ENCODE results near the gene INPP5D. TPM values are rescaled to one million over a fixed set of nuclear protein-coding genes. Genes with fewer than 3 reads are reported as not detected.

Gene INPP5D
- total and polyA plus RNA-seq, 2 of the 13 experiments (the other 11 are each of a cell fraction or from before 2014, with no cell fraction given) = 16.7 to 18.0 TPM

DNA sequence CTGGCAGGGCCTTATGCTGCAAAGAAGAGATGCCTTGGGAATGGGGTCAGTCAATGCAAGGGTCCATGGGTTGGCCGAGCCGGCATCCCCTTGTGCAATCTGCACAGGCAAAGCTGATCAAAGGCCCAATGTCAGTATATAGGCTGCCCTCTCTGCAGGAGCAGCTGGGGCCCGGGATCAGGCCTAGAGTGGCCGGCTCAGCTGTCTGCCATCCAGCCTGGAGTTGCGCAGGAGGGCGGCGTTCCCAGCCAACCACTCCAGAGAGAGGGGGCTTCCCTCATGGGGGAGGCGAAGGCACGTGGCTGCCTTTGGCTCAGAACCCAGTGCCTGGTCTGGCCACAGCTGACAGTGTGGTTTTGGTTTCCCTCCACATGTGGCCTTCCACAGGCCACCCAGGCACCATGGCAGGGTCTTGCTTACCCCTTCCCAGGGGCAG is 3.9 kb downstream of the INPP5D start (continued):
- TF ChIP-seq KMT2B (CRISPR knock-in tag; IDR thresholded peaks at IDR 0.05) (no peak), SMAD1 (CRISPR knock-in tag; IDR thresholded peaks at IDR 0.05; ENCODE audit: borderline replicate concordance, low read depth) (no peak), NCOA2 (CRISPR knock-in tag; IDR thresholded peaks at IDR 0.05) (no peak), MTA1 (CRISPR knock-in tag; IDR thresholded peaks at IDR 0.05; ENCODE audit: borderline replicate concordance) (0 out of 2 replicates have a peak, but pooled peaks have one; percentile 16), SCMH1 (CRISPR knock-in tag; IDR thresholded peaks at IDR 0.05; ENCODE audit: borderline replicate concordance) (no peak), GABPB1 (CRISPR knock-in tag; IDR thresholded peaks at IDR 0.05) (peak; percentile 17; the same call in 1 of the 2 replicates), ZNF350 (CRISPR knock-in tag; IDR thresholded peaks at IDR 0.05; ENCODE audit: borderline replicate concordance, low read depth) (no peak), ZNF333 (CRISPR knock-in tag; IDR thresholded peaks at IDR 0.05; ENCODE audit: borderline replicate concordance) (no peak), PPARG (CRISPR knock-in tag; conservative IDR thresholded peaks at IDR 0.05) (no peak)
- TF ChIP-seq, protein P1, sequence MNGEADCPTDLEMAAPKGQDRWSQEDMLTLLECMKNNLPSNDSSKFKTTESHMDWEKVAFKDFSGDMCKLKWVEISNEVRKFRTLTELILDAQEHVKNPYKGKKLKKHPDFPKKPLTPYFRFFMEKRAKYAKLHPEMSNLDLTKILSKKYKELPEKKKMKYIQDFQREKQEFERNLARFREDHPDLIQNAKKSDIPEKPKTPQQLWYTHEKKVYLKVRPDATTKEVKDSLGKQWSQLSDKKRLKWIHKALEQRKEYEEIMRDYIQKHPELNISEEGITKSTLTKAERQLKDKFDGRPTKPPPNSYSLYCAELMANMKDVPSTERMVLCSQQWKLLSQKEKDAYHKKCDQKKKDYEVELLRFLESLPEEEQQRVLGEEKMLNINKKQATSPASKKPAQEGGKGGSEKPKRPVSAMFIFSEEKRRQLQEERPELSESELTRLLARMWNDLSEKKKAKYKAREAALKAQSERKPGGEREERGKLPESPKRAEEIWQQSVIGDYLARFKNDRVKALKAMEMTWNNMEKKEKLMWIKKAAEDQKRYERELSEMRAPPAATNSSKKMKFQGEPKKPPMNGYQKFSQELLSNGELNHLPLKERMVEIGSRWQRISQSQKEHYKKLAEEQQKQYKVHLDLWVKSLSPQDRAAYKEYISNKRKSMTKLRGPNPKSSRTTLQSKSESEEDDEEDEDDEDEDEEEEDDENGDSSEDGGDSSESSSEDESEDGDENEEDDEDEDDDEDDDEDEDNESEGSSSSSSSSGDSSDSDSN (CRISPR knock-in tag; IDR thresholded peaks at IDR 0.05) = no peak
- TF ChIP-seq, protein P2, sequence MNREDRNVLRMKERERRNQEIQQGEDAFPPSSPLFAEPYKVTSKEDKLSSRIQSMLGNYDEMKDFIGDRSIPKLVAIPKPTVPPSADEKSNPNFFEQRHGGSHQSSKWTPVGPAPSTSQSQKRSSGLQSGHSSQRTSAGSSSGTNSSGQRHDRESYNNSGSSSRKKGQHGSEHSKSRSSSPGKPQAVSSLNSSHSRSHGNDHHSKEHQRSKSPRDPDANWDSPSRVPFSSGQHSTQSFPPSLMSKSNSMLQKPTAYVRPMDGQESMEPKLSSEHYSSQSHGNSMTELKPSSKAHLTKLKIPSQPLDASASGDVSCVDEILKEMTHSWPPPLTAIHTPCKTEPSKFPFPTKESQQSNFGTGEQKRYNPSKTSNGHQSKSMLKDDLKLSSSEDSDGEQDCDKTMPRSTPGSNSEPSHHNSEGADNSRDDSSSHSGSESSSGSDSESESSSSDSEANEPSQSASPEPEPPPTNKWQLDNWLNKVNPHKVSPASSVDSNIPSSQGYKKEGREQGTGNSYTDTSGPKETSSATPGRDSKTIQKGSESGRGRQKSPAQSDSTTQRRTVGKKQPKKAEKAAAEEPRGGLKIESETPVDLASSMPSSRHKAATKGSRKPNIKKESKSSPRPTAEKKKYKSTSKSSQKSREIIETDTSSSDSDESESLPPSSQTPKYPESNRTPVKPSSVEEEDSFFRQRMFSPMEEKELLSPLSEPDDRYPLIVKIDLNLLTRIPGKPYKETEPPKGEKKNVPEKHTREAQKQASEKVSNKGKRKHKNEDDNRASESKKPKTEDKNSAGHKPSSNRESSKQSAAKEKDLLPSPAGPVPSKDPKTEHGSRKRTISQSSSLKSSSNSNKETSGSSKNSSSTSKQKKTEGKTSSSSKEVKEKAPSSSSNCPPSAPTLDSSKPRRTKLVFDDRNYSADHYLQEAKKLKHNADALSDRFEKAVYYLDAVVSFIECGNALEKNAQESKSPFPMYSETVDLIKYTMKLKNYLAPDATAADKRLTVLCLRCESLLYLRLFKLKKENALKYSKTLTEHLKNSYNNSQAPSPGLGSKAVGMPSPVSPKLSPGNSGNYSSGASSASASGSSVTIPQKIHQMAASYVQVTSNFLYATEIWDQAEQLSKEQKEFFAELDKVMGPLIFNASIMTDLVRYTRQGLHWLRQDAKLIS (CRISPR knock-in tag; IDR thresholded peaks at IDR 0.05) = no peak
- TF ChIP-seq, protein P3, sequence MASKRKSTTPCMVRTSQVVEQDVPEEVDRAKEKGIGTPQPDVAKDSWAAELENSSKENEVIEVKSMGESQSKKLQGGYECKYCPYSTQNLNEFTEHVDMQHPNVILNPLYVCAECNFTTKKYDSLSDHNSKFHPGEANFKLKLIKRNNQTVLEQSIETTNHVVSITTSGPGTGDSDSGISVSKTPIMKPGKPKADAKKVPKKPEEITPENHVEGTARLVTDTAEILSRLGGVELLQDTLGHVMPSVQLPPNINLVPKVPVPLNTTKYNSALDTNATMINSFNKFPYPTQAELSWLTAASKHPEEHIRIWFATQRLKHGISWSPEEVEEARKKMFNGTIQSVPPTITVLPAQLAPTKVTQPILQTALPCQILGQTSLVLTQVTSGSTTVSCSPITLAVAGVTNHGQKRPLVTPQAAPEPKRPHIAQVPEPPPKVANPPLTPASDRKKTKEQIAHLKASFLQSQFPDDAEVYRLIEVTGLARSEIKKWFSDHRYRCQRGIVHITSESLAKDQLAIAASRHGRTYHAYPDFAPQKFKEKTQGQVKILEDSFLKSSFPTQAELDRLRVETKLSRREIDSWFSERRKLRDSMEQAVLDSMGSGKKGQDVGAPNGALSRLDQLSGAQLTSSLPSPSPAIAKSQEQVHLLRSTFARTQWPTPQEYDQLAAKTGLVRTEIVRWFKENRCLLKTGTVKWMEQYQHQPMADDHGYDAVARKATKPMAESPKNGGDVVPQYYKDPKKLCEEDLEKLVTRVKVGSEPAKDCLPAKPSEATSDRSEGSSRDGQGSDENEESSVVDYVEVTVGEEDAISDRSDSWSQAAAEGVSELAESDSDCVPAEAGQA (IDR thresholded peaks at IDR 0.05; ENCODE audit: low read depth) = no peak
- TF ChIP-seq, protein P3 (CRISPR knock-in tag; IDR thresholded peaks at IDR 0.05; ENCODE audit: borderline replicate concordance) = no peak
- TF ChIP-seq, protein P4, sequence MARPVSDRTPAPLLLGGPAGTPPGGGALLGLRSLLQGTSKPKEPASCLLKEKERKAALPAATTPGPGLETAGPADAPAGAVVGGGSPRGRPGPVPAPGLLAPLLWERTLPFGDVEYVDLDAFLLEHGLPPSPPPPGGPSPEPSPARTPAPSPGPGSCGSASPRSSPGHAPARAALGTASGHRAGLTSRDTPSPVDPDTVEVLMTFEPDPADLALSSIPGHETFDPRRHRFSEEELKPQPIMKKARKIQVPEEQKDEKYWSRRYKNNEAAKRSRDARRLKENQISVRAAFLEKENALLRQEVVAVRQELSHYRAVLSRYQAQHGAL (CRISPR knock-in tag; IDR thresholded peaks at IDR 0.05; ENCODE audit: not compliant biosample characterization) = no peak
- TF ChIP-seq, protein P5, sequence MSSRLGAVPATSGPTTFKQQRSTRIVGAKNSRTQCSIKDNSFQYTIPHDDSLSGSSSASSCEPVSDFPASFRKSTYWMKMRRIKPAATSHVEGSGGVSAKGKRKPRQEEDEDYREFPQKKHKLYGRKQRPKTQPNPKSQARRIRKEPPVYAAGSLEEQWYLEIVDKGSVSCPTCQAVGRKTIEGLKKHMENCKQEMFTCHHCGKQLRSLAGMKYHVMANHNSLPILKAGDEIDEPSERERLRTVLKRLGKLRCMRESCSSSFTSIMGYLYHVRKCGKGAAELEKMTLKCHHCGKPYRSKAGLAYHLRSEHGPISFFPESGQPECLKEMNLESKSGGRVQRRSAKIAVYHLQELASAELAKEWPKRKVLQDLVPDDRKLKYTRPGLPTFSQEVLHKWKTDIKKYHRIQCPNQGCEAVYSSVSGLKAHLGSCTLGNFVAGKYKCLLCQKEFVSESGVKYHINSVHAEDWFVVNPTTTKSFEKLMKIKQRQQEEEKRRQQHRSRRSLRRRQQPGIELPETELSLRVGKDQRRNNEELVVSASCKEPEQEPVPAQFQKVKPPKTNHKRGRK (CRISPR knock-in tag; IDR thresholded peaks at IDR 0.05) = no peak
